C4-2B (cell line): ENCODE measurements around the gene UGT1A7.

ENCODE experiments used
- CTCF ChIP-seq: fragments of 450-650 bp; conservative IDR thresholded peaks from 2 replicates; pipeline ENCODE4 v1.5.1; 2017; ENCODE audit warnings: mild to moderate bottlenecking
- ZFX ChIP-seq: fragments of 450-650 bp; IDR thresholded peaks from 2 replicates; pipeline ENCODE4 v1.6.1; 2017

DNA sequence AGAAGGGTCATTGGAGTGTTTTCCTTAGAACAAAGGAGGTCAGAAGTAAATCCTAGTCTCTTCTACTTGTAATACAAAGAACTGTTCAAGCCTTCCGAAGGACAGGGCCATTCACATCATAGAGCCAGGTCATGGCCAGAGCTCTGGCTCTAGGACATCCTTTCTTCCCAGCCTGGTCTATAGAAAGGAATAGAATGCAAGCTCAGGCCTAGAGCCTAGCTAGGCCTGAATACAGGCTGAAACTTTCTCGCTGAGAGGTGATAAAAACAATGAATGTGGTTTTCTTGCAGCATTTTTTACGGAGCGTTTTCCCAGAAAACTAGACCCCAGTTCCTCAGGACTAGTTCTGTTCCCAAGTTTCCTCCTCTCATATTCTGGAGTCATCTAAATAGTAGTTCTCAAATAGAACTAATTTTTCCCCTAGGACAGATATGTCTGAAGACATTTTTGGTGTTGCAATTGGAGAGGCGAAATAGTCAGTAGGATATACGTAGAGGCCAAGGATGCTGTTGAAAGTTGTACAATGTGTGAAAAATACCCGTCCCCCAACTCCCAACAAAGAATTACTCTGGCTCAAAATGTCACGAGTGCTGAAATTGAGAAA, 17.8 kb downstream of the UGT1A7 start:
- no peak for TF ChIP-seq CTCF
- TF ChIP-seq ZFX = no peak
